Thoracic aorta (tissue), 2 donors: ENCODE measurements around the gene RPL32. TPM values are rescaled to one million over a fixed set of nuclear protein-coding genes. Genes with fewer than 3 reads are reported as not detected.
"Not testable (repeated sequence)": the region's sequence is repeated elsewhere in the genome, so short reads cannot be mapped to it uniquely, and the experiment has no call there.

Experiments used
- ATAC-seq: fragments of 150-250 bp; one replicate; pipeline ENCODE4 v1.8.0; 2017; ENCODE audit warnings: low read depth; ENCODE audit not compliant: insufficient number of reproducible peaks, low FRiP score
- DNase-seq: peaks from one replicate; pipeline ENCODE4 v3.0.0-alpha.2; 2020; ENCODE audit warnings: low spot score
- H3K27ac ChIP-seq, 2 donors: fragments of 200-600 bp; sonication (generic); 1 replicate in 1 of 2; 2 replicates in 1 of 2; pipeline ENCODE4 v1.5.1; 2016; ENCODE audit warnings: mild to moderate bottlenecking in 2 of 2, moderate library complexity in 2 of 2
- H3K27me3 ChIP-seq: fragments of 200-600 bp; sonication (generic); replicated peaks from 2 replicates; pipeline ENCODE4 v1.6.0; 2016; ENCODE audit warnings: mild to moderate bottlenecking; ENCODE audit not compliant: insufficient read depth
- H3K36me3 ChIP-seq: fragments of 200-600 bp; sonication (generic); one replicate; pipeline ENCODE4 v1.5.1; 2016
- H3K4me1 ChIP-seq, 2 donors: fragments of 200-600 bp; sonication (generic); 1 replicate in 1 of 2; 2 replicates in 1 of 2; pipeline versions ENCODE4 v1.5.1 to v1.6.0; 2016; ENCODE audit warnings: low read depth in 2 of 2, mild to moderate bottlenecking in 1 of 2; ENCODE audit not compliant: control insufficient read depth in 1 of 2
- H3K4me3 ChIP-seq: fragments of 200-600 bp; sonication (generic); 2 replicates; pipeline ENCODE4 v1.5.1; 2016; ENCODE audit warnings: mild to moderate bottlenecking
- H3K9me3 ChIP-seq: fragments of 200-600 bp; sonication (generic); 2 replicates; pipeline ENCODE4 v1.5.1; 2016
- CTCF ChIP-seq: fragments of 200-600 bp; sonication (generic); IDR thresholded peaks from one replicate; pipeline ENCODE4 v1.5.1; 2019; ENCODE audit warnings: antibody characterized with exemption
- total RNA-seq, 2 donors: library from RNA; depleted of rRNA; stranded (reverse); fragments of >200 nt; gene quantifications; one replicate each; pipeline versions ENCODE4 v1.1.0 to v1.2.3, GENCODE V29; 2016

The RPL32 gene
- total RNA-seq, 2 donors from 2014 or later: 455 to 867 TPM

- H3K4me3 ChIP-seq: no peak overlapping the region
- no peaks in the 10 kb centered on the region for H3K27me3 ChIP-seq
- TF ChIP-seq CTCF: no peak
- no peak overlapping the region for H3K27ac ChIP-seq
- H3K36me3 ChIP-seq: no peaks in the 10 kb centered on the region
- peaks cover 0 to 3% of the 10 kb centered on the region in 2 donors for H3K4me1 ChIP-seq
- DNase-seq (no peak), ATAC-seq (no peak)
- no peaks in the 10 kb centered on the region for H3K9me3 ChIP-seq
Measured at GRCh38 chr3:12791430-12791829, 49.9 kb downstream of the RPL32 start.

- not testable (repeated sequence) for H3K27me3 ChIP-seq, H3K9me3 ChIP-seq, H3K4me1 ChIP-seq, H3K4me3 ChIP-seq, H3K27ac ChIP-seq, H3K36me3 ChIP-seq, DNase-seq, ATAC-seq
Measured at GRCh38 chr3:12787967-12788690, 53.2 kb downstream of the RPL32 start.

- H3K27ac ChIP-seq, H3K4me1 ChIP-seq, H3K36me3 ChIP-seq, H3K27me3 ChIP-seq, ATAC-seq, H3K4me3 ChIP-seq, H3K9me3 ChIP-seq, DNase-seq: not testable (repeated sequence)
- TF ChIP-seq CTCF: peak; percentile 49
Measured at GRCh38 chr3:12787346-12787745, 54.0 kb downstream of the RPL32 start.

GRCh38 chr3:12785096-12785495 lies 56.3 kb downstream of the RPL32 start:
- no peaks in the 10 kb centered on the region for H3K27me3 ChIP-seq
- no peak overlapping the region for H3K27ac ChIP-seq
- no peaks in the 10 kb centered on the region for H3K9me3 ChIP-seq
- H3K36me3 ChIP-seq: no peaks in the 10 kb centered on the region
- H3K4me3 ChIP-seq: no peak overlapping the region
- no peaks in the 10 kb centered on the region for H3K4me1 ChIP-seq
- DNase-seq (no peak), ATAC-seq (no peak)
- TF ChIP-seq CTCF: no peak

Other genes starting within 250 kb of the RPL32 start
- 100 to 1,000 TPM; 158 to 183 TPM for gene RAF1, start 177.4 kb downstream of the RPL32 start, total RNA-seq
- not detected for gene TMEM40, start 82.3 kb downstream of the RPL32 start, total RNA-seq
- gene CAND2, start 44.9 kb downstream of the RPL32 start, total RNA-seq: 10 to 100 TPM; 25.9 to 44.6 TPM
- 100 to 1,000 TPM in 1 of 2 donors, 10 to 100 TPM in 1; 93.6 to 121 TPM for gene IQSEC1, start 231.9 kb upstream of the RPL32 start, total RNA-seq